HUES48 (cell line): ENCODE results near the gene OPRPN.

Source experiments
- H3K27ac ChIP-seq: one replicate; pipeline ENCODE4 v1.7.0; 2013; ENCODE audit warnings: low read depth, low read length, inconsistent platforms
- H3K27me3 ChIP-seq: 2 replicates; pipeline ENCODE4 v1.6.1; 2013; ENCODE audit warnings: mild to moderate bottlenecking, low read length; ENCODE audit not compliant: control insufficient read depth, insufficient read depth
- H3K36me3 ChIP-seq: 2 replicates; pipeline ENCODE4 v1.6.1; 2013; ENCODE audit warnings: low read length; ENCODE audit not compliant: control insufficient read depth, insufficient read depth
- H3K4me1 ChIP-seq: 2 replicates; pipeline ENCODE4 v1.6.1; 2013; ENCODE audit warnings: mild to moderate bottlenecking, low read length; ENCODE audit not compliant: control insufficient read depth, insufficient read depth
- H3K4me3 ChIP-seq: 2 replicates; pipeline ENCODE4 v1.5.1; 2013; ENCODE audit warnings: mild to moderate bottlenecking, low read depth, low read length
- H3K9ac ChIP-seq: 2 replicates; pipeline ENCODE4 v1.6.1; 2013; ENCODE audit warnings: mild to moderate bottlenecking, low read depth, low read length, moderate library complexity
- H3K9me3 ChIP-seq: 2 replicates; pipeline ENCODE4 v1.6.1; 2013; ENCODE audit warnings: low read length; ENCODE audit not compliant: control insufficient read depth, insufficient read depth

The OPRPN gene

GRCh38 chr4:70397580-70397979, at the start of gene OPRPN:
Gene OPRPN (plus strand): TSS chr4:70397940. CDS start chr4:70399286, 1,346 bp downstream.
- Histone ChIP-seq H3K4me3 (no peak within 1 kb of the TSS), H3K4me1 (no peaks in the 10 kb centered on the region), H3K27ac (no peak within 1 kb of the TSS), H3K27me3 (no peaks in the 10 kb centered on the region), H3K36me3 (no peaks in the 10 kb centered on the region), H3K9ac (no peak within 1 kb of the TSS), H3K9me3 (no peaks in the 10 kb centered on the region)

- Histone ChIP-seq H3K4me1 (no peaks in the 10 kb centered on the region; the same call in 1 of the 2 replicates), H3K9me3 (no peaks in the 10 kb centered on the region), H3K36me3 (no peaks in the 10 kb centered on the region), H3K27me3 (no peaks in the 10 kb centered on the region), H3K9ac (no peak overlapping the region), H3K4me3 (no peak overlapping the region), H3K27ac (no peak overlapping the region)
Measured at GRCh38 chr4:70356185-70356584, 41.6 kb upstream of the OPRPN start.

- no peaks in the 10 kb centered on the region for H3K27me3 ChIP-seq
- H3K4me3 ChIP-seq, result no peak overlapping the region
- H3K4me1 ChIP-seq, result no peaks in the 10 kb centered on the region; the same call in 1 of the 2 replicates
- no peak overlapping the region for H3K27ac ChIP-seq
- H3K9me3 ChIP-seq, result no peaks in the 10 kb centered on the region
- H3K9ac ChIP-seq, result no peak overlapping the region
- H3K36me3 ChIP-seq, result no peaks in the 10 kb centered on the region
Measured at GRCh38 chr4:70359115-70359661, 38.6 kb upstream of the OPRPN start.

GRCh38 chr4:70360460-70360859, 37.3 kb upstream of the OPRPN start, which contains the start of gene SMR3A:
Gene SMR3A (plus strand): TSS chr4:70360760. CDS start chr4:70362116, 1,356 bp downstream.
- no peaks in the 10 kb centered on the region for H3K9me3 ChIP-seq
- H3K9ac ChIP-seq, result no peak within 1 kb of the TSS
- no peaks in the 10 kb centered on the region for H3K27me3 ChIP-seq
- H3K4me3 ChIP-seq, result no peak within 1 kb of the TSS
- no peaks in the 10 kb centered on the region for H3K4me1 ChIP-seq
- H3K36me3 ChIP-seq, result no peaks in the 10 kb centered on the region
- H3K27ac ChIP-seq, result no peak within 1 kb of the TSS

GRCh38 chr4:70364002-70364401, 33.7 kb upstream of the OPRPN start:
- no peak overlapping the region for H3K4me3 ChIP-seq
- no peaks in the 10 kb centered on the region for H3K27me3 ChIP-seq
- H3K9me3 ChIP-seq, result no peaks in the 10 kb centered on the region
- no peaks in the 10 kb centered on the region for H3K4me1 ChIP-seq
- H3K9ac ChIP-seq, result no peak overlapping the region
- no peaks in the 10 kb centered on the region for H3K36me3 ChIP-seq
- H3K27ac ChIP-seq, result no peak overlapping the region

- no peaks in the 10 kb centered on the region for H3K4me1 ChIP-seq
- no peaks in the 10 kb centered on the region for H3K27me3 ChIP-seq
- H3K4me3 ChIP-seq, result no peak overlapping the region
- no peak overlapping the region for H3K27ac ChIP-seq
- no peaks in the 10 kb centered on the region for H3K36me3 ChIP-seq
- H3K9ac ChIP-seq, result no peak overlapping the region
- H3K9me3 ChIP-seq, result no peaks in the 10 kb centered on the region
Measured at GRCh38 chr4:70365479-70365878, 32.3 kb upstream of the OPRPN start.

GRCh38 chr4:70367813-70368212, 29.9 kb upstream of the OPRPN start:
- H3K27me3 ChIP-seq, result no peaks in the 10 kb centered on the region
- H3K36me3 ChIP-seq, result no peaks in the 10 kb centered on the region
- no peak overlapping the region for H3K4me3 ChIP-seq
- H3K27ac ChIP-seq, result no peak overlapping the region
- H3K9ac ChIP-seq, result no peak overlapping the region
- no peaks in the 10 kb centered on the region for H3K9me3 ChIP-seq
- H3K4me1 ChIP-seq, result no peaks in the 10 kb centered on the region

- no peak overlapping the region for H3K27ac ChIP-seq
- no peak overlapping the region for H3K9ac ChIP-seq
- H3K4me1 ChIP-seq, result no peaks in the 10 kb centered on the region
- H3K36me3 ChIP-seq, result no peaks in the 10 kb centered on the region
- no peak overlapping the region for H3K4me3 ChIP-seq
- H3K9me3 ChIP-seq, result no peaks in the 10 kb centered on the region
- H3K27me3 ChIP-seq, result no peaks in the 10 kb centered on the region
Measured at GRCh38 chr4:70371987-70372386, 25.8 kb upstream of the OPRPN start.

GRCh38 chr4:70372760-70373159, 25.0 kb upstream of the OPRPN start:
- H3K36me3 ChIP-seq, result no peaks in the 10 kb centered on the region
- H3K4me3 ChIP-seq, result no peak overlapping the region
- no peaks in the 10 kb centered on the region for H3K4me1 ChIP-seq
- H3K27ac ChIP-seq, result no peak overlapping the region
- no peak overlapping the region for H3K9ac ChIP-seq
- H3K9me3 ChIP-seq, result no peaks in the 10 kb centered on the region
- H3K27me3 ChIP-seq, result no peaks in the 10 kb centered on the region

GRCh38 chr4:70380578-70380977, 17.2 kb upstream of the OPRPN start:
- H3K36me3 ChIP-seq, result no peaks in the 10 kb centered on the region
- H3K9ac ChIP-seq, result no peak overlapping the region
- no peak overlapping the region for H3K27ac ChIP-seq

GRCh38 chr4:70382691-70383181, 15.0 kb upstream of the OPRPN start, which contains the start of gene SMR3B:
Gene SMR3B (plus strand): TSS chr4:70383131. CDS start chr4:70384511, 1,380 bp downstream.
- Histone ChIP-seq H3K4me1 (no peaks in the 10 kb centered on the region), H3K4me3 (no peak within 1 kb of the TSS)

More at GRCh38 chr4:70380578-70380977, 17.2 kb upstream of the OPRPN start:
- Histone ChIP-seq H3K27me3 (no peaks in the 10 kb centered on the region), H3K9me3 (no peaks in the 10 kb centered on the region), H3K4me3 (no peak overlapping the region), H3K4me1 (no peaks in the 10 kb centered on the region)

More at GRCh38 chr4:70382691-70383181, 15.0 kb upstream of the OPRPN start, which contains the start of gene SMR3B:
- Histone ChIP-seq H3K36me3 (no peaks in the 10 kb centered on the region), H3K27ac (no peak within 1 kb of the TSS), H3K9me3 (no peaks in the 10 kb centered on the region), H3K9ac (no peak within 1 kb of the TSS), H3K27me3 (no peaks in the 10 kb centered on the region)
